A549 treated with RU486 at 1 μM for 4 hours (cell line): ENCODE data around the gene HRG. TPM values are rescaled to one million over a fixed set of nuclear protein-coding genes. Genes with fewer than 3 reads are reported as not detected.

ENCODE experiments used
- total RNA-seq: library from RNA; stranded (reverse); fragments of 200-300 nt; extraction: Qiagen RNA extraction; gene quantifications from 5 replicates; pipeline ENCODE4 v1.2.3, GENCODE V29; 2022; ENCODE audit warnings: low read depth

The HRG gene, protein sequence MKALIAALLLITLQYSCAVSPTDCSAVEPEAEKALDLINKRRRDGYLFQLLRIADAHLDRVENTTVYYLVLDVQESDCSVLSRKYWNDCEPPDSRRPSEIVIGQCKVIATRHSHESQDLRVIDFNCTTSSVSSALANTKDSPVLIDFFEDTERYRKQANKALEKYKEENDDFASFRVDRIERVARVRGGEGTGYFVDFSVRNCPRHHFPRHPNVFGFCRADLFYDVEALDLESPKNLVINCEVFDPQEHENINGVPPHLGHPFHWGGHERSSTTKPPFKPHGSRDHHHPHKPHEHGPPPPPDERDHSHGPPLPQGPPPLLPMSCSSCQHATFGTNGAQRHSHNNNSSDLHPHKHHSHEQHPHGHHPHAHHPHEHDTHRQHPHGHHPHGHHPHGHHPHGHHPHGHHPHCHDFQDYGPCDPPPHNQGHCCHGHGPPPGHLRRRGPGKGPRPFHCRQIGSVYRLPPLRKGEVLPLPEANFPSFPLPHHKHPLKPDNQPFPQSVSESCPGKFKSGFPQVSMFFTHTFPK
- not detected in 5 replicates for total RNA-seq

DNA sequence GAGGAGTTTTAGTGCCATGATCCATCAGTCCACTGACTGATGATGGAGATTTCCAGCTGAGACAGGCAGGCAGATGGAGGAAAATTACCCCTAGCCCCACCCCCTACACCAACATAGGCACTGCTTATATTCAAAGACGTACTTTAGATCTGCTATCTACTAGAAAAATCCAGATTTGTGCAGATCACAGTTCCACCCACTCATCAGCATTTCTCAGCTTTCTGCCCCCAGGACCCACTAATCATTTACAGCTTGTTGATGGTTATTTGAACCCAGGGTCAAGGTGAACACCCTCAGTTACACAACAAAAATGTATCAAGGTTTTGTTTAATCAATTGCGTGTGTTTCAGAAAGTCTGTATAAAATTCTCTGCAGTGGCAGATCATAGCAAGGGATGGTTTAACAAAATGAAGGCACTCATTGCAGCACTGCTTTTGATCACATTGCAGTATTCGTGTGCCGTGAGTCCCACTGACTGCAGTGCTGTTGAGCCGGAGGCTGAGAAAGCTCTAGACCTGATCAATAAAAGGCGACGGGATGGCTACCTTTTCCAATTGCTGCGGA lies at the start of gene HRG:
TSS of gene HRG (plus strand) at position 390 of the 564 bp plus-strand sequence. CDS start at position 408, 18 bp downstream.

DNA sequence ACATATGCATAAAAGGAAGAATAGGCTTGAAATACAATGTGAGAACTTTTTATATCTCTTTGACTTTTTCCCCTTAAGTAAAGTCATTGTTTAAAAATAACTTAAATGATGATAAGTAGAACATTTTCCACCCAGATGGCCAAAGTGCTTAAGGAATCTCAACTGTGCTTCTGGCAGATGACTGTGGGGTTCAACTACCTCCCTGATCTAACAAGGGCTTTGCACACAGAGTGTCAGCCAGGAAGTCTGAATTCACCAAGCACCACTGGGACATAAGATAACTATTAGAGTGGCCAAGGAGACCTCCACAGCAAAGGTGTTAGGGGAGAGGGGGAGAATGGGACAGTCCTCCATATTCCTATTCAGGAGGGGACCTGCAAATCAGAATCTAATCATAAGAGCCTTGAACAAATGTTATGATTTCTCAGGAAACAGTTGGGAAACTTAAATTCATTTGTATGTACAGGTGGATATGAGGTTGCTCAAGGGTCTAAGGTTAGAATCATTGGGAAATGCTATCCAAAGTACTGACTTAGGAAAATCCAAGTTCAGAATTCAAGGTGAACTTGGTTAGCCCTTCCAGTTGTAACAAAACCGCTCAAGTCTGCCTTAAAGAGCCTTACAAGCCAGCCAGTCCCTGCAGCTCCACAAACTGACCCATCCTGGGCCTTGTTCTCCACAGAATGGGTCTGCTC lies 25.9 kb upstream of the HRG start, which contains the start of gene FETUB:
TSS of gene FETUB (plus strand) at position 622 of the 695 bp plus-strand sequence. CDS start at position 684, 62 bp downstream.

DNA sequence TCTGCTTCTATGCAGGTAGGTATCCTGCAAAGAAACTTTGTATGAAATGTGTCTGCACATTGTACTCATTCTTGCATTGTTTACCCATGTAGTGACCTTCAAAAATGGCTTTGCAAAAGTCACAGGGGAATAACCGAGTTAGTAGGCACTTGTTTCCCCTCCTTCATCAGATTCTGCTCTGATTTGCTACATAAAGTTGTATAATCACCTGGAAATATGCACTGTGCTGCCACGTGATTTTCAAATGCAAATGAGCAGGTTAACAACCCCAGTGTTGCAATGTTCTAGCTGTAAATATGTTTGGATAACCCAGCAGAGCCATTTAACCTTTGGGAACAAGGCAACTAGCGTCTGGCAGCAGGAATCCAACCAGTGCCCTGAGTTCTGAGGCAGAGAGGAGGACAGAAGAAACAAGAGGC lies 51.2 kb downstream of the HRG start, which contains the start of gene KNG1:
TSS of gene KNG1 (plus strand) at position 321 of the 419 bp plus-strand sequence. CDS start 184 bp downstream, outside the sequence.

Other genes starting within 250 kb of the HRG start
- gene CRYGS, start 121.6 kb upstream of the HRG start, total RNA-seq = 0.44 to 1.5 TPM (median 0.61 TPM) in 5 replicates
- gene TBCCD1, start 98.7 kb upstream of the HRG start, total RNA-seq = 5.5 to 6.5 TPM (median 6.3 TPM) in 5 replicates
- gene DNAJB11, start 95.3 kb upstream of the HRG start, total RNA-seq = 51.0 to 57.0 TPM (median 54.6 TPM) in 5 replicates
- 0.18 TPM in 1 of 5 replicates, not detected in the others for gene AHSG, start 53.0 kb upstream of the HRG start, total RNA-seq
- gene FETUB, start 25.6 kb upstream of the HRG start, total RNA-seq = 0.07 to 0.37 TPM (median 0.26 TPM) in 3 of 5 replicates, not detected in the others
- gene KNG1, start 51.3 kb downstream of the HRG start, total RNA-seq = 0.09 TPM in 1 of 5 replicates, not detected in the others
- gene EIF4A2, start 117.6 kb downstream of the HRG start, total RNA-seq = 102 to 148 TPM (median 131 TPM) in 5 replicates
- 46.2 to 67.7 TPM (median 46.8 TPM) in 5 replicates for gene RFC4, start 140.5 kb downstream of the HRG start, total RNA-seq
- not detected in 5 replicates for gene ADIPOQ, start 176.7 kb downstream of the HRG start, total RNA-seq